GM18519 (cell line): ENCODE measurements around the gene DIP2A.
"Not testable (repeated sequence)": the region's sequence is repeated elsewhere in the genome, so short reads cannot be mapped to it uniquely, and the experiment has no call there.

ENCODE experiments used
- ATAC-seq: cut with Tn5 transposase; IDR thresholded peaks from one replicate; pipeline ENCODE4 v1.9.1; 2021; ENCODE audit warnings: mild to moderate bottlenecking, moderate library complexity; ENCODE audit not compliant: unreplicated experiment, low FRiP score

DIP2A gene

DNA sequence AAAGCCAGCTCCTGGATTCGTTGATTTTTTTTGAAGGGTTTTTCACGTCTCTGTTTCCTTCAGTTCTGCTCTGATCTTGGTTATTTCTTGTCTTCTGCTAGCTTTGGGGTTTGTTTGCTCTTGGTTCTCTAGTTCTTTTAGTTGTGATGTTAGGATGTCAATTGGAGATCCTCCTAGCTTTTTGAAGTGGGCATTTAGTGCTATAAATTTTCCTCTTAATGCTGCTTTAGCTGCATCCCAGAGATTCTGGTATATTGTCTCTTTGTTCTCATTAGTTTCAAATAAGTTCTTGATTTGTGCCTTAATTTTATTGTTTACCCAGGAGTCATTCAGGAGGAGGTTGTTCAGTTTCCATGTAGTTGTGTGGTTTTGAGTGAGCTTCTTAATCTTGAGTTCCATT lies 120.7 kb downstream of the DIP2A start:
- ATAC-seq: not testable (repeated sequence)

DNA sequence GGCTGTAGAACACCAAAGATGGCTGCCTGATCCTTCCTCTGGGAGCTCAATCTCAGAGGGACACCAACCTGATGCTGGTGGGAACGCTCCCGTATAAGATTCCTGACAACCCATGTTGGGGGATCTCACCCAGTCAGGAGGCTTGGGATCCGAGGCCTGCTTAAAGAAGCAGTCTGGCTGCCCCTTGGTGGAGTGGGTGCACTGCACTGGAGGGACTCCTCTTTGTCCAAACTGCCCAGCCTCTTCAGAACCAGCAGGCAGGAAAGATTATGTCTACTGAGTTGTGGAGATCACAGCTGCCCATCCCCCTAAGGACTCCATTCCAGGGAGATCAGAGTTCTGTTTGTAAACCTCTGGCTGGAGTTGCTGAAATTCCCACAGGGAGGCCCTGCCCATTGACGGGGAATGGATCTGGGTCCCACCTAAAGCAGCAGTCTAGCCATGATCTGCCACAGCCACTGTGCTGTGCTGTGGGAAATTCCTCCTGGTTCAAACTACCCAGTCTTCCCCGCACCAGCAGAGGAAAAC lies 123.2 kb downstream of the DIP2A start:
- ATAC-seq: no peak

DNA sequence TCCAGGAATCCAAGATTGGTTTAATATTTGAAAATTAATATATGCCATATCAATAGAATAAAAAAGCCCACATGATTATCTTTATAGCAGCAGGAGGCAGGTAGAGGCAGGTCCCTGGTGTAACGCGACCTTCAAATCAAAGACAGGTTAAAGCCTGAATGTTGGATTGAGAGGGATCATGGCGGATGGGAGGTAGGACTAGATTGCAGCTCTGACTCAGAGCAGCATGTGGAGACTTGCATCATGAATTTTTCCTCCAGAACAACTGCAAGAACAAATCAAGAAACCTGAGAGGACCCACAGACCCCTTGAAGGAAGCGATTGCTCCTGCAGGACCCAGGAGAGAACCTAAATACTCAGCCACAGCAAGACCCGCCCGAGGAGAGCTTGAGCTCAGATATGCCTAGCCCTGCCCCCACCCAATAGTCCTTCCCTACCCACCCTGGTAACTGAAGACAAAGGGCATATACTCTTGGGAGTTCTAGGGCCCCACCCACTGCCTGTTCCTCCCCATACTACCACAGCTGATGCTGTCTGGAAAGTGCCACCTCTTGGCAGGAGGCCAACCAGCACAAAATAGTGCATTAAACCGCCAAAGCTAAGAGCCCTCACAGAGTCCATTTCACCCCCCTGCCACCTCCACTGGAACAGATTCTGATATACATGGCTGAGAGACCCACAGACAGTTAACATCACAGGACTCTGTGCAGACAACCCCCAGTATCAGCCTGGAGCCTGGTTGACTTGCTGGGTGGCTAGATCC lies 126.7 kb downstream of the DIP2A start:
- no peak for ATAC-seq

DNA sequence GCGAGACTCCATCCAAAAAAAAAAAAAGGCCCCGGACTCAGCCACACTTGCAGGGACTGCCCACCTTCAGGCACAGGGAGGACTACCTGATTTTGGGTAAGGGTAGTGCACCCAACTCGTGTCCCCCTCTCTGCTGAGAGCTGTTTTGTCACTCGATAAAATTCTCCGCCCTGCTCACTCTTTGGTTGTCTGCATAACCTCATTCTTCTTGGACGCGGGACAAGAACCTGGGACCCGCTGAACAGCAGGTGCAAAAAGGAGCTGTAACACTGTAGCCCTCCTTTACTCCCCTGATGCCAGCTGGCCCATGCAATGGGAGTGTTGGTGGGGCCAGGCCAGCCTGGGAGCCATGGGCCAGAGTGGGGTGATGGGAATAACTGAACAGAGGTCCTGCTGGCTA lies 135.6 kb downstream of the DIP2A start:
- ATAC-seq: no peak

DNA sequence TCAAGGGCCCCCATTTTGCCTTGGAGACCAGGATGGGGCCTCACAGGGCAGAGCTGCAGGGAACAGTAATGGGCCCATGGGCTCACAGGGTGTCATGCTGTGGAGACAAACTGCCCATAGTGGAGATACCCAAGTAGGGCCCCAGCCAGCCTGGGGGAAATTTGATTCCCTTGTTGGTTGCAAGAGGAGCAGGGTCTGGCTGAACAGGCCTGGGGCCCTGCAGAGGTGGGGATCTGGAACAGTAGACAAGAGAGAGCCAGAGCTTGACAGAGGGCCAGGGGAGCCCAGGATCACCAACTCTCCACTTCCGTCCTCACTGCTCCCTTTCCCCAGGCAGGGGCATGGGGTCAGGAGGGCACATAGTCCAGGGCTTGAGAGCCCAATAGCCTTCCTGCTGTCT lies 137.5 kb downstream of the DIP2A start:
- no peak for ATAC-seq

DNA sequence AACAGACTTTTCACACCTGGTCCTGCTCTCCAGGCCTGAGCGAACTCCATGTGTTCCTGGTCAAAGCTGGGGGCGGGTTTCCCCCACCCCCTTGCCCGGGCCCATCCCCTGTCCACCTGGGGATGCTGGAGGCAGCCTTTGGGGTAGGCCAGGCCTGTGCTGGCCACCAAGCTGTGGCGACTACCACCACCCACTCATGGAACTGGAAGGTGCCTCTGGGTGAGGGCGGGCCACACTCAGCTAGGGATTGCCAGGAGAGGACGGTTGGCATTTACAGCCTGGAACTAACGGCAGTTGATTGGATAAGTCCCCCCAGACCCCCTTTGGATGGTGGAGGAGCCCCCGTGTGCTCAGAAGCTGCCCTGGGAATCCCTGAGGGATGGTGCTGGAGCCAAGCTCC lies 138.3 kb downstream of the DIP2A start:
- no peak for ATAC-seq

DNA sequence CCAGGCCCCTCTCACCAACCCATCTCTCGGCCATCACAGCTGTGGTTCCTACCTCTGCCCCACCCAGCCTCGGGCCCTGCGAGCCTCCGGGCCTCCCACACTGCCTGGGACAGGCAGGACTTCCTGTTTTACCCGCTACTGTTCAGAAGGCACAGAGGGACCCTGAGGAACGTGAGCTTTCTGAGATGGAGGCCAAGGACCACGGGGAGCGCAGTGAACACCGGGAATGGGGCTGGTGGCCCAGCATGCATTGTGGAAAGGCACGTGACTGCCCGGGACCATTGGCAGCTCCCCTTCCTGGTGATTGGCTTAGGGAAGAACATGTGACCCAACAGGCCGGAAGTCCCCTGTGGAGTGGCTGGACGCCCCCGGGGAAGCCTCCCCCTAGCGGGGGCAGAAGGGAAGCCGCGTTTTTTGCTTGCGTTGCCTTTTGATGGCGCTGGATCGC lies 139.2 kb downstream of the DIP2A start:
- ATAC-seq: no peak

DNA sequence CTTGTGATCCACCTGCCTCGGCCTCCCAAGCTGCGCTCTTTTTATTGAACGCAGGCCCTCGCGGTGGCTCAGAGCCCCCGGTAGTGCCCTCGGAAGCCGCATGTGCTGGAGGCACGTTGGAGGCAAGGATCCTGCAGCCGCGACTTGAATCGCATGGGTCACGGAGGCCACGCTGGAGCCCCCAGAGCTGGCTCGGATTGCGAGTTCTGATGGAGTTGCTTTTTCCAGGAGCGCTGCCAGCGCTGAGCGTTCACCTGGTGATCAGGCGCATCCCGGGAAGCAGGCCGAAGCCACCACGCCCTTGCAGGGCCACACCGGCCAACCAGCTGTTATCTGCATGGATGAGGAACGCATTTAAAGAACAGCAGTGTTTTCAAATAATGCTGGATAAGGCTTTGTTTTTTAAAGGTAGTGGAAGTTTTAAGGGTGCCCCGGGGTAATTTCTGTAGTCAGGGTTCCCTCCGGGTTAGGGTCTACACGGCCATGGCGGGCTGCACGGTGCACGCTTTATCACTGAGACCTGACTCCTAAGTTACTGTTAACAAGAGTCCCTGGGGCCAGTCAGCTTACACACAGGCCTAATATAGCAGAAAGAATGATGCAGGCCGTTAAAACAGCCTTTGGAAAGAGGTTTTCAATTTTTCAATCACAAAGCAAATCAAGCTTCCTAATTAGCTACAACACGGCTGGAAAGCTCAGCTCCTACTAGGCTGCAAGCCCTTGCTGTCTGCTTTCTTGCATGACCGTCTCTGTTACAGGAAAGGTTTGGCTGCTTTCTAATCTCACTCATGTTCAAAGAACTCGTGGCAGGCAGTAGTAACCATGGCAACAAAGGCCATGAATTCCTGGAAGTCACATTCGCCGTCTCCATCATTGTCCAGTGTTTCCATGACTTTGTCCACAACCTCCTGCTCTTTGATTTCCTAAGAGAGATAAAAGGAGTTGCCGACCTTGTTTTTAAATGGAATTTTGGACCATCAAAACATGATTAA lies 140.2 kb downstream of the DIP2A start:
- no peak for ATAC-seq

DNA sequence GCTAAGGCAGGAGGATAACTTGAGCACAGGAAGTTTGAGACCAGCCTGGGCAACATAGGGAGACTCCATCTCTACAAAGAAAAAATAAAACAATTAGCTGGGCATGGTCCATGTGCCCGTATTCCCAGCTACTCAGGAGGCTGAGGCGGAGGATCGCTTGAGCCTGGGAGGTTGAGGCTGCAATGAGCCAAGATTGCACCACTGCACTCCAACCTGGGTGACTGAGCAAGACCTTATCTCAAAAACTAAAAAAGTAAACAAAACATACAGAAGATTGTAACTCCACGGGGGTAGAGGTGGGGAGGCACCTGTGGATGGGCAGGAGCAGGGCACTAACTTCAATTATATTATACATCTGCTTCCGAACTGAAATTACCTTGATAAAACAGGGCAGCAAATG lies 141.6 kb downstream of the DIP2A start:
- ATAC-seq: no peak

DNA sequence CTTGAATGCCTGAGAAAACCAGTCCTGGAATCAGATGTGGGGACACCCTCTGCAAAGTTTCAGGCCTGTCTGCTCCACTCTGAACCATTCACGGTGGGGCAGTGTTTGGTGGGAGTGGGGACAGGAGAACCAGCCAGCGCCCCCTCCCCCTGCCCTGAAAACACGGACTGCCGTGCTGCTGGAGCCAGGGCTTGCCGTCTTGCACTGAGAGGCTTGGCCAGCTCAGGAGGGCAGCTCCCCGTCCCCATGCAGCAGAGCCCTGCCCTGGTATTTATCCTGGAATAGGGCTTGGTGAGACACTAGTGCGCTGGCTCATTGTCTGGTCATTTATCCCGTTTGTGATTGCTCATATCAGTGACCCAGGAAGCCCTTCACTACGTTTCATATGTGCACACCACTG lies 142.3 kb downstream of the DIP2A start:
- ATAC-seq: no peak

DNA sequence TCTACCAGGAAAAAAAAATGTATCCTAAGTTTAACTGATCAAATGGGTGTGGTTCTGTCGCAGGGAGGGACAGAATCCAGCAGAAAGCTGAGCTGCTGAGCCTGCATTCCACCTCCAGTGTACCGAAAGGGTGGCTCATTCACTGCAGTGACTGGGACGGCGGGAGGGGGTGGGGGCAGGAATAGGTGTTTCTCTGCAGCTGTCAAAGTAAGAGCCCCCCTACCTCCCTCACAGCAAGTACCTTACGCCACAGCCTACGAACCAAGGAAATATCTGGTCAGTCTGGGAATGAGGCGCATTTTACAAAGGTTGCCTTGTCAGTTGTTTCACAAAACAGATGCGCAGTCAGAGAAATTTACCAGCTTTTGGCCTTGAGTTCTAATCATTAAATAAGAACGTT lies 144.5 kb downstream of the DIP2A start:
- no peak for ATAC-seq

DNA sequence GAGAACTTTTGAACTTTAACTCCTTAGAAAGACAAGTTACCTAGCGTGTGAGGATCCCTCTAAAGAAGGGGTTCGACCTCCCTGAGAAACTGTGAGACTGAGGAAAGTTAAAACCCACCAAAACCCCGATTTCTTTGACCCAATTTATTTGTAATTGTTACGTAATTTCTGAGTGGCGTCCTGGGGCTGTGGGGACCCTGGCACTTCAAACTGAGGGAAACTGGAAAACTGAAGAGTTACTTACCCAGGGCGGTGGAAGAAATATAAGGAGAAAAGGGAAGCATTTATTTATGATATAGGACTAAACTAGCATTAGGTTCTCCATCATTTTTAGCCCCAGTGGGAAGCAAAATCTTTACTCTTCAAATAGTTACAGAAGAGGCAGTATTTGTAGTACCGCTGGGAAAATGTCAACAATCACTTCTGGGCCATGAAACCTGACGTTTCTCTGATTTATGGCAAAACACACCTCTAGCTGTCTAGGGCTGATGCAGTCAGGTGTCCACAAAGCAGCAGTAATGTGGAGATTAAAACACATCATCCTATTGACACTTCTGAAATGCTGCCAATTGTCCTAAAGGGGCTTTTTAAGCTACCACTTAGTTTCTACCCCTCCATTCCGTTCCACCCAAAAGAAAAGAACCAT lies 145.8 kb downstream of the DIP2A start:
- no peak for ATAC-seq

DNA sequence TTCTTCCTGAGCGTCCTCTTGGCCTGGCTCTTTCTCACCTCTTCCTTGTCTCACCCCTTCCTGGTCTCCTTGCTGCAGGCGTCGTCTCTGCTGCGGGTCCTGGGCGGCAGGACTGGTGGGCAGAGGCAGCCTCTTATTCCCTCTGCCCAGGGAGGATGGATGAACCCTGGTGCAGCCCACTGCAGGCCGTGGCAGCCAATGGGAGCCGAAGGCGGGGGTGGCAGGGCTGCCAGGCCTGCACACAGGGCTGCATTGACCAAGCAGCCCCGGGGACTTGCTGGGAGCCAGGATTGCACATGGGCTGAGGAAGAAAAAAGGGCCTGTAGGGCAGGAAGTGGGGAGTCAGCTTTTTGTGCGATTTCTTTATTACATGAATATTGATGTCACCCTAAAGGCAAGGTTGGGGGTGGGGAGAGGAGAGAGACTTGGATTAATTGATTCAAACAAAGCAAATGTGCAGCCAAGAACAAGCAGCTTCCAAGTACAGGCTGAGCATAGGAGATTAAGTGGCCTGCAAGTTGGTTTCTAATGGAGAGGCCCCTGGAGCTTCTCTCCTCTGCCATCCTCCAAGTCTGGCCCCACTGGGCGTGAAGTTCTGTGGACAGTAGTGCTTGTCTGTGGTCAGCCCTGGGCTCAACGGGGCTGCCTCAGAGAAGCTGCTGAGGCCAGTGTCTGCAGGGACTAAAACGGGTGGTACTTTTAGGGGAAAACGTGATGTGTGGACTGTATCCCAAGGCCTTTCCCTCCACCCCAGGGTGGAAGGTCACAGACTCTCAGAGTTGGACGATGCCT lies 146.5 kb downstream of the DIP2A start, which contains the start of gene S100B:
TSS of gene S100B (minus strand) at position 108 of the 792 bp plus-strand sequence. CDS start 2,667 bp downstream, outside the sequence.
- no peak for ATAC-seq

DNA sequence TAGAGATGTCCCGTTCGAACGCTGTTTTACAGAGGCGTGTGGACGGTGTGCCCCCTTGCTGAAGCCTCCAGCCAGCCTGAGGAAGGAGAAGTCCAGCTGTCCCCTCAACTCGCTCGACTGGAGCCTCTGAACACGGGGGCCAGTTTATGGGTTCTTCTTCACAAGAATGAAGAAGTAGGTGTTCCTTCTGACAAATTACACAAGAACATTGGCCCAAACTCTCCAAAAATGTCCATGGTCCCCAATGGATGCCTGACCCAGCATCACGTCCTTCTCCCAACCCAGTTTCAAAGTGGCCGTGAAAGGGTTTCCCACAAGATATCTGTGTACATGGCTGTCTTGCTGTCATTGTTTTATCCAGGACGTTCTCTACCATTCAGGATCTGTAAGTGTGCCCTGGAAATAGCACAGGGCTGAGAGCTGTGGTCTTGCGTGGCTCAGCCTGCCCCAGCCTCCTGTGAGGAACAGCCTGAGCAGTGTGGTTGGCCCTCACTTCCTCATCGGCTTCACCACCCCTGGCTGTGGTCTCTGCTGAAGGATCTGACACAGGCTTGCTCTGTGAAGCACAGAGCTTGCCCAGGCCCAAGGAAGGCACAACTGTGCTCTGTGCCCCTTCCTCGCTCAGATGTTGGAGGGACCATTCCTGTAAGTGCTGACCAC lies 147.2 kb downstream of the DIP2A start:
- ATAC-seq: no peak

DNA sequence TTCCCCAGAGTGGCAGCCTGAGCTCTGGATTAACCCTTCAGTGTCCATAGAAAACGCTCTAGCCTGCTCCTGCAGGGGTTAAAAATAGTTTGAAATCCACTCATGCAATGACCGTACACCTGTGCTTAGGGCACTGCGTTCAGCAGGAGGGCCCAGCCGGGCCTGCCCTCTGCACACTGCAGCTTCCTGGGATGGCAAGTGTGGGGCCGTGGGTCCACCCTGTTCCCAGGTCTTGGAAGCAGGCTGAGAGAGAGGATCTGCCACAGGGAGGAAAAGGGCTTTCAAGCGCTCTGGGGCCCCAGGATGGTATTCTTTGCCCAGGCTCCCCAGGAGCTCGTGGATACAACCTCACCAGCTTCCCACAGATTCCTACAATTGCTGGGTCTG lies 147.7 kb downstream of the DIP2A start:
- no peak for ATAC-seq

DNA sequence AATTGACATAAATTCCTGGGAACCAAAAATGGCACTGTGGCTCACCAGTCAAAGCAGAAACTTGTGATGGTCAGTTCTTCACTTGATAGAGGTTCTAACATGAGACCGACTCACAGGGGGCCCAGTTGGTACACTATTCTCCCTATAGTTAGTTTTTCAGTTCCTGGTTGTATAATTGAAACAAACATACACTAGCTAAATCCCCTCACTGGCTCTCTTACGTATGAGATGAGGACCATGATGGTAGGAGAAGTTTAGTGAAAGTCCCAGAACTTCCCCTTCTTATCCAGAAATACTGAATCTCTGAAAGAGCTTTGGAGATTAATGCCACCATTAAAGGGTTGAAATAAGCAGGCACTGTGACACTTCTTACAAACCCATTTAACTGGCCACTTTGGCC lies 148.9 kb downstream of the DIP2A start:
- no peak for ATAC-seq

DNA sequence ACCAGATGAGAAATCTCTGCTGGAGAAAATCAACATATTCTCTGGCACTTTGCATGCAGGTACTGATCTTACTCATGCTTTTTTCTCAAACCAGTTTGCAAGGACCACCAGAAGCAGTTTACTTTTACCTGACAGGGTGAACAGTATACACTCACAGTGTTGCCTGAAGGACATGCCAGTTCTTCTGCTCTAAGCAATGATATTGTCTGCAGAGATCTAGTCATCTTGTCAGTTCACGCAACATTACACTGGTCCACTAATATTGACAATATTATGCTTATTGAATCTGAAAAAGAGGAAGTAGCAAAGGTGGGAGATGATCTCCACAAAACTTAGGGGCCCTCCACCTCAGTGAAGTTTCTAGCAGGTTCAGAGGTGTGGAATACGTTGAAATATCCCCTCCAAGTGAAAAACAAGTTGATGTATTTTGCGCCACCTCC lies 150.0 kb downstream of the DIP2A start:
- ATAC-seq: no peak

DNA sequence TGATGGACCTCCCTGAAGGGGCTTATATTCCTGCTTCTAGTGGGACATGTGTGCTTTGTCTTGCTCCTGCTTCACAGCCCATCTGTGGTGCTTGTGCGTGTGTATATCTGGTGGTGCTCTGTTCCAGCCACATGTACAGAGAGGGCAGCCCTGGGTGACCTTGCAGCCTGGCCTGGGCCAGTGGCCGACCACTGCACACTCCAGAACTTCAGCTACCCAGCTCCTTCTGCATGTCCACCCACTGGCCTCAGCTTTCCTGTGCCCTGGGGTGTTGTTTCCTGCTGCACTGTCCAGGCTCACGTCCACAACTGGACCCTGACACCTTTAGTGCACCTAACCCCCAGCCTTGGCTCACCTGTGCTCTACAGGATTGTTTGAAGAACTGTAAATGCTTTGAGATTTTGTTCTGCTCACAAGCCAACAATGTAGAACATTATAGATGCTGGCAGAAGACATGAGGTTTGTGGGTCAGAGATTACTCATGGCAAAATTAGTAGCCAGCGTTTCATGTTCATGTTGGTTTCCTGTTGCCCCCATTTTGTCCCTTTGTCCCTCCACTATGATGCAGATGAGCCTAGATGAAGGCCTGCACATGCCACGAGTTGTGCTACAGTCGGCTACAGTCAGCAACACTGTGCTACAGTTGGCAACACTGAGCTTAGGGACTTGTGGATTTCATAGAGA lies 151.5 kb downstream of the DIP2A start:
- no peak for ATAC-seq

DNA sequence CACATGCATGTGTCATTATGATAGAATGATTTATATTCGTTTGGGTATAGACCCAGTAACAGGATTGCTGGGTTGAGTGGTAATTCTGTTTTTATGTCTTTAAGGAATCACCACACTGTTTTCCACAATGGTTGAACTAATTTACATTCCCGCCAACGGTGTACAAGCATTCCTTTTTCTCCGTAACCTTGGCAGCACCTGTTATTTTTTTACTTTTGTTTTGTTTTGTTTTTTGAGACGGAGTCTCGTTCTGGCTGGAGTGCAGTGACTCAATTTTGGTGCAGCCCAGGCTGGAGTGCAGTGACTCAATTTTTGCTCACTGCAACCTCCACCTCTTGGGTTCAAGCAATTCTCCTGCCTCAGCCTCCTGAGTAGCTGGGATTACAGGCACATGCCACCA lies 154.7 kb downstream of the DIP2A start:
- ATAC-seq: no peak
